ENCODE data around the gene DRG2. TPM values are rescaled to one million over a fixed set of nuclear protein-coding genes. Genes with fewer than 3 reads are reported as not detected.

Gene DRG2
- total and polyA plus RNA-seq, 9 of the 15 experiments (the other 6 are each of a cell fraction or from before 2014, with no cell fraction given): 6.6 to 36.7 (median 26.1) TPM

DNA sequence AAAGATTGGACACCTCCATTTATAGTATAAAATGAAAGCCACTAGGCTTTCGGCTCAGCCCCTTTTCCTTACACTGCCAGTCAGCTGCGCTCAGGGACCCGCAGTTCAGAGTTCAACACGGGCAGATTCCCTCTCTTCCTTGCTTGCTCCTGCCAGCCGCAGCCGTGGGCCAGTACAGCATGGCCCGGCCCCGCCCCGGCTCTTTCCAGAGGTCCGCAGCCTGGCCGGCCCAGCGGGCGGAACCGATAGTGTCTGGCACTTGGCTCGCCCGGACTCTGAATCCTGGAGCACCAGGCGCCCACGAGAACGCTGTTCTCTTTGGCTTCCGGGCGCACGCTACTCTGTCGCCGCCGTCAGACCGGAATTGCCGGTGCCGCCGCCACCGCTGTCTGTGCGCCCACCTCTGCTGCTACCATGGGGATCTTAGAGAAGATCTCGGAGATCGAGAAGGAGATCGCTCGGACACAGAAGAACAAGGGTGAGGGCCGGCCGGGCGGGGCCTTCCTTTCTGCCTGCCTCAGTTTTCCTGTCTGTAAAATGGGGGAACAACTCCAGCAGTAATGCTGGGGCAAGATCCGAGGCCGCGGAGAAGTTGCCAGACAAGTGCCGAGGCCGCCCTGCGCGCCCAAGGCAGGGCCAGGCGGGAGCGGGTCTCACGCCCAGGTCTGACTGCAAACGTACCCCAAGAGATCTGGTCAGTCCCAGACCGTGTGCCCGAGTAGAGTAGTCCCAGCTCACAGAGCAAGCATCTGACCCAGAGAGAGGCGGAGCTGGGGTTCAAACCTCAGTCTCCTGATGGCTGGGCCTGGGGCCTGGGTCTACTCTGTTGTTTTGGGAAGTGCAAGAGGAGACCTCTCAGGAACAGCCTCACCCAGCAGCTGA, at the start of gene DRG2 (continued):
- TF ChIP-seq PKNOX1 (IDR thresholded peaks at IDR 0.05) (no peak), SNRNP70 (optimal IDR thresholded peaks at IDR 0.05; ENCODE audit: low read depth, low read length) (no peak), EP300 (IDR thresholded peaks at IDR 0.05; ENCODE audit: low read length) (0 out of 2 replicates have a peak, but pooled peaks have one; percentile 40), RCOR1 (IDR thresholded peaks at IDR 0.05; ENCODE audit: borderline replicate concordance in 1 of 2, low read depth in 2 of 2, low read length in 2 of 2) (peak; percentile 1 to 96; a peak in 3 of 4 replicates), ZNF184 (CRISPR knock-in tag; IDR thresholded peaks at IDR 0.05) (no peak), ZNF274 (IDR thresholded peaks at IDR 0.05; ENCODE audit: borderline replicate concordance, low read depth, low read length) (no peak), USF2 (CRISPR knock-in tag; IDR thresholded peaks at IDR 0.05) (no peak), PHF8 (IDR thresholded peaks at IDR 0.05; ENCODE audit: borderline replicate concordance, low read length) (peak; percentile 85; the same call in 1 of the 2 replicates), TBP (optimal IDR thresholded peaks at IDR 0.05; ENCODE audit: low read depth, low read length) (peak; percentile 95), HMGN3 (IDR thresholded peaks at IDR 0.05; ENCODE audit: borderline replicate concordance, extremely low read depth, insufficient read length, low read depth, low read length) (peak; percentile 88), FOSL1 (tag; conservative IDR thresholded peaks at IDR 0.05) (peak; percentile 45; the same call in 1 of the 2 replicates), TARDBP (IDR thresholded peaks at IDR 0.05) (peak; percentile 75; the same call in 1 of the 2 replicates), TRIM24 (IDR thresholded peaks at IDR 0.05) (peak in 1 of 2 experiments; percentile 98; a peak in 2 of 4 replicates), SMARCA5 (IDR thresholded peaks at IDR 0.05) (peak; percentile 97), LEF1 (IDR thresholded peaks at IDR 0.05) (no peak), ZNF133 (CRISPR knock-in tag; IDR thresholded peaks at IDR 0.05) (no peak), DPF2 (IDR thresholded peaks at IDR 0.05) (peak; percentile 14; the same call in 1 of the 2 replicates), AFF4 (CRISPR knock-in tag; IDR thresholded peaks at IDR 0.05) (peak; percentile 73; the same call in 1 of the 2 replicates), YY1 (IDR thresholded peaks at IDR 0.05; ENCODE audit: borderline replicate concordance in 1 of 3, control insufficient read depth in 1 of 3, extremely low read depth in 1 of 3, insufficient read depth in 3 of 3, insufficient read length in 1 of 3, insufficient replicate concordance in 2 of 3, low read depth in 1 of 3, low read length in 2 of 3) (peak in 2 of 3 experiments; percentile 74 to 79), HCFC1 (IDR thresholded peaks at IDR 0.05; ENCODE audit: low read depth, low read length) (peak; percentile 84), BRD4 (IDR thresholded peaks at IDR 0.05) (0 out of 2 replicates have a peak, but pooled peaks have one; percentile 57), HLTF (IDR thresholded peaks at IDR 0.05) (no peak), NFXL1 (CRISPR knock-in tag; IDR thresholded peaks at IDR 0.05) (no peak), SUPT5H (IDR thresholded peaks at IDR 0.05) (peak; percentile 78)
